Activated T-helper 1 cell treated with anti-CD3 and anti-CD28 coated beads, Interleukin-2, amount 50 U/mL, for 16 hours (primary cell): ENCODE measurements around the gene RPL37A.
"Not testable (repeated sequence)": the region's sequence is repeated elsewhere in the genome, so short reads cannot be mapped to it uniquely, and the experiment has no call there.

Experiments
- DNase-seq, 2 donors: peaks; one replicate each; pipeline ENCODE4 v3.0.0-alpha.2; 2020; ENCODE audit warnings: low read depth in 1 of 2, low spot score in 1 of 2

Gene RPL37A

DNA sequence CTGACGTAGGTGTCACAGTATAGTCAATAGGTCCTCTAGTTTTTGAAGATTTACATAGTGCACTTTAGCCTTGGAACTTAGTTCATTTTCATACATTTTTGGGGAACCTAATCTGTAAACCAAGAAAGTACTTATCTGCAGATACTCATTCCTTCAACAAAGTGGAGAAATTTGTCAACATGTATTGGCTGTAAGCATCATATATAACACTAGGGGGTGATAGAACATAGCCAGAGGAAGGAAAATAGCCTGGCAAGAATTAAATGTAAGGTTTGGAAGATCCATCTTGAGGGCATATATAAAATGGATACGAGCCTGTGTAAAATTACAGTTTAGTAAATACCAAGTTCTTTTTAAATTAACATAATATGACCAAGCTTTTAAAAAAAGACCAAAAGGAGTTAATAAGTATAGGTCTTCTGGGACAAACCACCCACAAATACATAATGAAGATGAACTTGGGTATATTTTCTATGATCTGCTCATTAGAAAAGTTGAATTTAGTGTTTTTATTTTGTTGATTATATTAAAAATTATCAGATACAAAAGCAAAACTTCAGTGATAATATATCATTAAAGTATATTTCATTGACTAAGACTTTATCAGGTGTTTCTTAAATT, 18.2 kb downstream of the RPL37A start:
- DNase-seq = no peak

DNA sequence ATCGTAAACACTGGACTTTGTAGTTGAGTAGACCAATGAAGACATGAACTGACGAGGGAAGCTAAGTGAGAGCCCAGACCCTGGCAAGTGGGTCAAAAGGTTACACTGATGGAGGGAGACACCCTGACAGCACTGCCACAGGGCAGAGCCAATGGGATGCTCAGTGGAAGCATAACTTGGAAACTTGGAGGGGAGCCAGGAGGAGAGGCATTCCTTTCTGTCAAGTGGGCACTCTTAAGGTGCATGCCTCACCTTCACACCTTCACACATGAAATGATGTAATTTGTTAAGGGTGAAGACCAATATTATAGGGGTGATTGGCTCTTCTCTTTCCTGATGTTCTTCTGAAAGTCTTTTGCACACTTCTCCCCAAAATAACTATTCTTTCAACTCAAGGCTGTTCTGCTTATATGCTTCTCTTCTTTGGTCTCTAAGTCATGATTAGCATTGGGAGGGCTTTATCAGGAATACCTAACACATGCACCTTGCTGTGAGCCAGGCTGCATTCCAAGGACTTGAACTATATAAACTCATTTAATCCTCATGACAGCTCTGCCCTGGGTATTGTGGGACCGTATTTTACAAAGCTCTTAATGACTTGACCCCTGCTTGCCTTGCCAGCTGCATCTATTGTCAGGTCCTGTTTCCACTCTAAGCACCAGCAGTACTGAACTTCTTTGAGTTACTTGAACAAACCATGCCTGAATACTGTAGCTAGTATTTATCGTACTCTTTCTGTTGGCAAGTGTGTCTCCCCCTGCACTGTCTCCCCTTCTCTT, 19.0 kb downstream of the RPL37A start:
- no peak for DNase-seq

DNA sequence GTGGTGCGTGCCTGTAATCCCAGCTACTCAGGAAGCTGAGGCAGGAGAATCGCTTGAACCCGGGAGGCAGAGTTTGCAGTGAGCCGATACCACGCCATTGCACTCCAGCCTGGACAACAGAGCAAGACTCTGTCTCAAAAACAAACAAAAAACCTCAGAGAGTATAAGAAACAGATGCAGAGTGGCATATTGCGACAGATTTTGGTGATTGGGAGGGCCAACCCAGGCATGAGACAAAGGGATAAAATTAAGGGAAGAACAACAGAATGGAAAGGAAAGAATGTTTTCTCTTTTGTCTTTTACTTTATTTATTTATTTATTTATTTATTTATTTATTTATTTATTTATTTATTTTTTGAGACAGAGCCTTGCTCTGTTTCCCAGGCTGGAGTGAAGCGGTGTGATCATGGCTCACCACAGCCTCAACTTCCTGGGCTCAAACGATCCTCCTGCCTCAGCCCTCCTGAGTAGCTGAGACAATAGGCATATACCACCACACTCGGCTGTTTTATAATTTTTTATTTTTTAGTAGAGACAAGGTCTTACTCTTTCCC, 20.0 kb downstream of the RPL37A start:
- DNase-seq = not testable (repeated sequence)

DNA sequence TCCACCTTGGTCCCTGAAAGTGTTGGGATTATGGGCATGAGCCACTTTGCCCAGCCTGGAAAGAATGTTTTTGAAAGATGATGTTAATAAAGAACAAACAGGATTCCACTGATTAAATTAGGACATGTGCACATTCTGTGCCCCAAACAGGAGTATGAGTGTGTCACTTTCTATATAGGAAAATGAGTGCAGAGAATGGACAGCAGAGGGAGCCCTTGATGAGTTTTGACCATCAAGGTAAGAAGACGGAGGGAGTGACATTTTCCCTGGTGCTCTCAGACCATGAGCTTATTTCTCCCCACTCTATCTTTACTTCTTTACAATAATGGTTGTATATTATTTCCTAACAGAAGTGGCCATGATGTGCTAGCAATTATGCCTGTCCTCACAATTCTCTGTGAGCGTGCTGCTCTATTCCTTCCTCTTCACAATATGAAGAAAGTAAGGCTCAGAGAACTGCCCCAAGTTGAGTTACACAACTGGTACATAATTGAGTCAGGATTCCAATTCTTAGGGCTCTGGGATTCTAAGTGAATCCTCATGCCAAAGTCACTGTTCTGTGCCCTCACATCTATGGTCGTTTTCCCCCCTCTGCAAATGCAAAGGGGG, 20.6 kb downstream of the RPL37A start:
- no peak for DNase-seq

DNA sequence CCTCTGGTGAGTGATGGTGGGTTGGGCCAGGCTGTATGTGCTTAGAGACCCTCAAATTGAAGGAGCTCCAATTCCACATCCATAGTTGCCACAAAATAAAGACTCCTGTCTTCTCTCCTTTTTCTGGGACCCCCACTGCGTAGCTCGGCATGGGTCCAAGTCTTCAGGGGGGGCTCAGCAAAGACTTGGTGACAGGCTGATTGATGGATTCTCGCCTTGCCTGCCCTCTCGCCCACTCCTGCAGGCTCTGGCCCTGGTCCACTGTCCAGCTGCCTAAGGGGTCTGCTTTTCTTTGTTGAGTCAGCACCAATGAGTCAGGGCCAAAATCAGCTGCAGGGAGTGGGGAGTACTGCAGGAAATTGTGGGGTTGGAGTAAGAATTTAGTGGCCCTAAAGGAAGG, 21.5 kb downstream of the RPL37A start:
- DNase-seq = no peak

DNA sequence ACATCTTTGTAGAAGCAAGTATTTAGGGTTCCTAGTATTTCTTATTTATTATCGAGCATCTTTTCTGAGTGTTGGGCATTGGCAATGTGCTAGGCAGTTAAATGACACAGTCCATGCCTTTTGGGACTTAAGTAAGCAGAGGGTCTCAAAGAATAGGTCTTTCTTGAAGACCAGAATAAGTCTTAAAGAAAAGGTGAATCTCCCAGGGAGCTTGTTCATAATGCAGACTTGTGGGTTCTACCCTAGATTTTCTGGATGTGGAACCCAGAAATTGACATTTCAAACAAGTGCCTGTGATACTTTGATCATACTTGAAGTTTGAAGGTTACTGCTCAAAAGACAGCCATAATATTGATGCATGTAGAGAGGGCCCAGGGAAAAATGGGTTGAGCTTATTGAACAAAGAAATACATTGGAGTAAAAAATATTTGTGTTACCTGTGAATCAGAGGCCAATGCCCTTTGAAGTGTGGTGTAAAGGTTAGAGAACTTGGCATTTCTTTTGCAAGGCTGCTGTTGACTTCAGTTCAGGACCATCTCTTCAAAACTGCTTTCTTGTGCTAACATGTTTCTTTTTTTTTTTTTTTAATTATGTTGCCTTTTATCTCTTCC, 24.4 kb downstream of the RPL37A start:
- no peak for DNase-seq

DNA sequence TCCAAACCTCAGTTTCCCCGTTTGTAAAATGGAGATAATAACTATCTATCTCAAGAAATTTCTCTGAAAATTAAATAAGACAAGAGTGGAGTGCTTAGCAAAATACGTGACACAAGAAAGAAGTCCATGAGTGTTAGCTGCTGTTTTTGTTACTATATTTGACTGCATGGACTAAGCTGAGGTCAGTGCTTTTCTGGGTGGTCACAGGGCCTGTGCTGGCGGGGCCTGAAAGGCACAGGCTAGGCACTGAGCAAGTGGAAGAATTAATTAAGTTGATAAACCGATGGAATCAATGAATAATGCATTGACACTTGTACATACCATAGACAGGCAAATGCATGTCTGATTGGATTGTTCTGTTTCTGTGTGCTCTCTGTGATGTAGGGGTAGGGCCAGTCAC, 27.3 kb downstream of the RPL37A start:
- DNase-seq = no peak

DNA sequence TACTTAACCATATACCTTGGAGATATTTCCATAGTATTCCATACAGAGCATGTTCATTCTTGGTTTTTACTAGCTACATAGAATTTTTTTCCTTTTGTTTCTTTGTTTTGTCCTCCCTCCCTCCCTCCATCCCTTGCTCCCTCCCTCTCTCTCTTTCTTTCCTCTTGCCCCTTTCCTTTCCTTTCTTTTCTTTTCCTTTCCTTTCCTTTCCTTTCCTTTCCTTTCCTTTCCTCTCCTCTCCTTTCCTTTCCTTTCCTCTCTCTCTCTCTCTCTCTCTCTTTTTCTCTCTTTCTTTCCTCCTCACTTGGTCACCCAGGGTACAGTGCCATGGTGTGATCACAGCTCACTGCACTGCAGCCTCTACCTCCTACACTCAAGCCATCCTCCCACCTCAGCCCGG, 28.3 kb downstream of the RPL37A start:
- DNase-seq = no peak

DNA sequence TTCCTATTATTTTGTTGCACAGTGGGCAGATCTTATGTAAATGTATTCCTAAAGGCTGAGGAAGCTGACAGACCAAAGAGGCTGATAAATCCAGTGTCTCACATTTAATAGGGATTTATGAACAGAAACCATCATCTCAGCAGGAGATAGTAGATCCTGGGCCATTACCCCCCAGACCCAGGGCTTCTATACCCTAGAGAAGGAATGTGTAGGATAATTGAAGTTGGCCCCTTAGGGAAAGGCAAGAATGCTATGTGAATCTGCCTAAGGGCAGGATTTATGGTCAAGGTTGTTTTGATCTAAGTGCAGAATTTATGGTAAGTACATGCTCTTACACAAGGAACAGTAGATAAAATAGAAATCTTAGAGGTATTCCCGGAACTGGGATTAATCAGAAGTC, 29.0 kb downstream of the RPL37A start:
- DNase-seq = no peak

DNA sequence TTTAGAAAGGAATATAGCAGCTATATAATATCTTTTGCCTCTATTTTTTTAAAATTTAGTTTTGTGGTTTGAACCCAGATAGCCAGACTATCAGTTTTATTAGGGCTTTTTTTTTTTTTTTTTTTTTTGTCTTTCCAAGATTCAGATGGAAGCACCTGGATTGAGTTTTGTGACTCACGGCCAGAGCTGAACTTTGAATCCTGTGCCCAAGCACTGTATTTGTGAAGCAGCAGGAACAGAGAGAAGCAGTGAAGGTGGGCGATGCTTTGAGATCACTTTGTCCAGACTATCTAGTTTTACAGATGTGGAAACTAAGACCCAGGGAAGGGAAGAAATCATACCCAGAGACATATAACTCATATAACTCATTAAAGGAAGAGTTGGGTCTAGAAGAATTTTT, 33.9 kb downstream of the RPL37A start:
- DNase-seq = no peak

DNA sequence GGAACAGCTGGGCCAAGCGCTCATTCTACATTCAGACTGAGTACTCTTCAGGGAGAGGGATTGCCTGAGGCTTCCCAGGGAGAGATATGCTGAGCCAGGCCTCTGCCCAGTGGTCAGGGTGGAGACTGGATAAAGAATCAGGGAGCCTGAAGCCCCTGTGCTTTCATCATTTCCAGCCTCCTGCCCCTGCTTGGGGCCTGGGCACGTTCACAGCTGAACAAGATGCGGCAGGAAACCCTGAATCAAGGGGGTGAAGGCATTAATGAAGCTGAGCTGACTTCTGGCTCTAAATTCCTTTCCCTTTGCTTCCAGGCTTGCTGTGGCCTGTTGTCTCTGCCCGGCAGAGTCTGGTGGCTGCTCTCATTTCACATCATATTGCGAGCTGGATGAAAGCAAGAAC, 35.0 kb downstream of the RPL37A start:
- no peak for DNase-seq

DNA sequence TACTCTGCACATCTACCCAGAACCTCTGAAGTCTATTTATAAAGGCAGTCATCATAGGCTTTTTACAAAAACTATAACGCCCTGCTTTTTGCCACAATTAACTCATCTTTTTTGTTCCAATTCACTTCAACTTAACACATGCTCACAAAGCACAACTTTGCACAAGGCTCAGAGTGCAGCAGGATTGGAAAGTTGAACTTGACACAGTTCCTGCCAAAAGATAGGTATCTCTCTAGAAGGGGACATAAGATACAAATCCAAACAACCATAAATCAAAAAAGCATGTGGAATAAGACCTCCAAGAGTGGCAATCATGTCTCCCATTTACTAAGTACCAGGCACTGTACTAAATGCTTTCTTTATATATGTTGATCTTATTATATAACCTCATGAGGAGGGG, 36.2 kb downstream of the RPL37A start:
- DNase-seq = no peak

DNA sequence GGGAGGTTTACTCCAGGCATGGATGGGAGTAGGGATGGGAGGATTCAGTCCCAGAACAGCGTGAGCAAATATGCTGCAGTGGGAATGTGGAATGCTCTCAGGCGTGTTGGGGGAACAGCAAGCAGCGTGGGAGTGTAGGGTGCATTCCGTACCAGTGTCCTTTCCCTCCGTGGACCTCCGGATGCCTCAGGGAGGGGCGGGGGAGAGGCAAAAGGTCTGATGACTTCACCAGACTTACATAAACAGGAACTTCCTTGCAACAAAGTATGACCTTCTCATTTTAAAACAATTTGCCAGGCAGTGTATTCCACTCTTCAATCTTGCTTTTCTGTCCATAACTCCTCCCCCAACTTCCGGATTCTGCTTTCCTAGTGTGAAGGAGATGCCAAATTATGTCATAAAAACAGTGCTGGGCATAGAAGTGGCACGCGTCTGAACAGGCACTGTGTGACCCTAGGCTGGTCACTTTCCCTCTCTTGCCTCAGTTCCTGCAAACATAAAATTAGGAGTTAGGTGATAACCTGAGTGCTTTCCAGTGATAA, 36.9 kb downstream of the RPL37A start:
- no peak for DNase-seq

DNA sequence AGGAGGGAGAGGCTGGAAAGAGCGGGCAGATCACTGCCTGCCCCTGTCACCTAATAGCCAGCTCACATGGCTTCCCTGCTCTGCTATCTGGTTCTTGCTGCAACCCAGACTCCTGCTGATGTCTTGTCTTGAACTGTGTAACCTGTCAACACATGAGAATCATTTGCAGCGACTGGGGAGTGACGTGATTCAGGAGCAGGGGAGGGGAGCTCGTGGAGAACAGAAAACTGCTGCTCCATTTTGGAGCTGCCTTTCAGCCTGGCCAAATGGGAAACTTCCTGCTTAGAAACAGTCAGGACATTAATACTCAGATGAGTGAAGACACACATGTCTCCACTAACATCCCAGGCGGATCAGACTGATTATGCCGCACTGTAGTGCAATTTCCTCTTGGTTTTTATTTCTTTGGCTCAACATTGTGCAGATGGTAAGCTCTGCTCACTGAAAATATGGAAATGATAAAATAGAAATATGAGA, 38.1 kb downstream of the RPL37A start:
- DNase-seq = no peak

DNA sequence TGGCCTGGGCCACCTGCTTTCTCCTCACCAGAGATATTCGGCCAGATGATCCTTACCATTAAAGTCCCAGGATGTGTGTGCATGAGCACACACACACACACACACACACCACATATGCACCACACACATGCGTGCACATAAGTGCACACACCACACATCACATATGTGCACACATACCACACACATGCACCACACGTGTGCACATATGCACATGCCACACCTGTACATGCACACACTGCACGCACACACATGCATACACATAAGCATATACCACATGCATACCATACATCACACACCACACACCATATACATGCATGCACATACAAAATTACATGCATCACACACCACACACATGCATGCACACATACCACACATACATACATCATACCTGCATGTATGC, 38.7 kb downstream of the RPL37A start:
- DNase-seq = no peak

DNA sequence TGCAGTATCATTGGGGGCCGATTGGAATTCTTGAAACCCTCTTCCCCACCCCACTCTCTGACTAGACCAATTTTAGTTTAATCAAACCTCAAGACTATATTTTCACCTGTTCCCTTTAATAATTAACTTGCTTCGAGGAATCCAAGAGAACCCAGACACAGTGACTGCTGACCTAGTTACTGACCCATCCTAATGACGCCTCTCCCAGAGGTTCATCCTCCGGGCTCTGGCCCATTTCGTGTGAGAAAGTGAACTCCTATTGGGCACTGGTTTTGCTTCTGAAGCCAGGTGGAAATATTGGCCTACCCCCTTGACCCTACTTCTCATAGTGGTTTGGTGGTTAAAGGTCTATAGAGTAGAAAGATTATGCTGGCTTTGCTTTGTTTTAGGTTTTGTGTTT, 39.9 kb downstream of the RPL37A start:
- no peak for DNase-seq

DNA sequence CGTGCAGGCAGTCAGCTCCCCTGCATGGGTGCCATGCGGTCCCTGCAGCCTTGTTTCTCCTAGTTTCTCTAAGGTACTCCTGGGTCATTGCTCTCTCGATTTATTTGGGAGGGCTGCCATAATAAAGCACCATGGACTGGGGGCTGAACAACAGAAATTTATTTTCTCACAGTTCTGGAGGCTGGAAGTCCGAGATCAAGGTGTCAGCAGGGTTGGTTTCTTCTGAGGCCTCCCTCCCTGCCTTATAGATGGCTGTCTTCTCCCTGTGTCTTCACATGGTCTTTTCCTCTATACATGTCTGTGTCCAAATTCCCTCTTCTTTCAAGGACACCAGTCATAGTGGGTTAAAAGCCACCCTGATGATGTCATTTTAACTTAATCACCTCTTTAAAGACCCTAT, 40.5 kb downstream of the RPL37A start:
- DNase-seq = no peak

DNA sequence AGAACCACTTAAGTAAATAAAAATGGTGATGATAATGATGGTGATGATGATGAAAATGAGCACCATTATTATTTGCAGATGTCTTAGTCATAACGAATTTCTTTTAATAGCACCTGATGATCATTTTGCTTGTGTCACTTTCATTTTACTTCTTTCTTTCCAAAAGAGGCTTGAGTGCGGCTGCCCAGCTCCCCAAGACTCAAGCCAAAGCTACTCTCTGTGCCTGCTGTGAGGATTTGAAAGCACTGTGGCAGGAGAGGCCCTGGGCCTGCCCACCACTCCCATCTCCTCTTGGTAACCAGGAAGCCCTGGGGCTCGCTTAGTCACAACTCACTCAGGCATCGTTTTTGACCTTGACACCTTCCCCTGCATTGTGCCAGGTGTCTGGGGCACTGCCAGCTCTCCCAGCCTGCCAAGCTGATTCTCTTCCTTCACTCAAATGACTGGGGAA, 41.2 kb downstream of the RPL37A start:
- no peak for DNase-seq

DNA sequence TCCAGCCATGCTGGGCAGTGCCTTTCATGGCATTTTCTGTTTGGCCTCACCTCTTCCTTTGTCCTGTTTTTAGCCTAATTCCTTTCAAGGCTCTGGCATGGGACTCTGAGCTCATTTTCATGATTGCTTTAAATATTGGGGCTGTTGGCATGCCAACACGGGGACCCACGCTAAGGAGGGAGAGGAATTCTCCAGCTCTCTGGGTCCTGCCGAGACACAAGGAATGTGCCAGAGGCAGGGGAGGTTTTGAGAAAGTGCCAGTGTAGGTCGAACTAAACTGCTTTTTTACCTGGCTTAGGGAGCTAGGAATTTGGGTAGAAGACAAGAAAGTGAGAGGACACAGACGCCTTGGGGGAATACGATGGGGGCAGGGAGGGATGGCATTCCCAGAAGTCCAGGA, 42.3 kb downstream of the RPL37A start:
- DNase-seq = no peak

DNA sequence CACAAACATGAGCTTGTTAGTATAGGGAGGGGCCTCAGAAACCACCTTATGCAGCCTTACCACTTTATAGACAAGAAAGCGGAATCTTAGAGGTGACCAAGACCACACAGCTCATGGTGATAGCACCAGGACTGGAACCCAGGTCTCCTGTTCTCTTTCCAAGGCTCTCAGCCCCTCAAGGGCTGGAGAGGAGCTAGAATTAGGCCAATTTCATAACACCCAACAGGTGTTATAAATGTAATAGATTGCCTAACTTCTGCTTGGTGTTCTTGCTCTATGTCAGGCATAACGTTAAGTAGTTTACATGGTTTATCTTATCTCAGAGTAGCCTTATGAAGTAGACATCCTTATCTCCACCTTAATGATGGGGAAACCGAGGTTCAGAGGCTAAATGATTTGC, 42.9 kb downstream of the RPL37A start:
- no peak for DNase-seq

DNA sequence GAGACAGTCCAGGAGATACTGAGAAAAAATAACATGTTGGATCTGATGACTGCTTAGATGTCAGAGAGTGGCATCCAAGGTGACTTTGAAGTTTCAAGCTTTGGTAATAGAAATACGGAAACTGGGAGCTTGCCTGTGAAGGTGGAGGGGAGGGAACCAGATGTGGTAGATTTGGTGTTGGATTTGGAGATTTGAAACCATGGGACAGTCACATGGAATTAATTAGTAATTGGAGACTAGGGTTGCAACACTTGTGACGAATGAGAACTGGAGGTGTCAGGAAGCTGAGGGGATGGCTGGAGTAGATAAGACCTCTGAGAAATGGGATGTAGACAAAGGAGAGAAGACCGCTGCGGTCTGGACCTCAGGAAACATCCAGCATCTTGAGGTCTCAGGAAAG, 46.7 kb downstream of the RPL37A start:
- no peak for DNase-seq
